HG03139 (cell line): Measurements from ENCODE around the gene TFPI.
"Not testable (repeated sequence)": the region's sequence is repeated elsewhere in the genome, so short reads cannot be mapped to it uniquely, and the experiment has no call there.

Source experiments
- ATAC-seq: cut with Tn5 transposase; IDR thresholded peaks from one replicate; pipeline ENCODE4 v1.9.1; 2021; ENCODE audit not compliant: unreplicated experiment

TFPI gene

DNA sequence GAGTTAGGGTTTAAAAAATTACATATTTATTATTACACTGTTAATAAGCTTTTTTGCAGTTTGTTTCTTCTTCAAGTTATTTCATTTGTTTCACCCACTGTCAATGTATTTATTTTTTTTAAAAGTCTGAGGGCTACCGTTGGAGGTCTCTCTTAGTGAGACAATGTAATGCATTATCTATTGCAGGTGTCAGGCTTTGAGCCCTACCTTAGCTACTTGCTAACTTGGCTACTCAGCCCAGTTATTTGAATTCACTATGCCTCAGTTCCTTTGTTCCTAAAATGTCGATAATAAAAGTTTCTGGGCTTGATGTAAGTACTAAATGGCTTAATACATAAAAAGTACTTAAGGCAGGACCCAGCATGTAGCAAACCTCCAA is 458 bp upstream of the TFPI start:
- ATAC-seq: no peak

DNA sequence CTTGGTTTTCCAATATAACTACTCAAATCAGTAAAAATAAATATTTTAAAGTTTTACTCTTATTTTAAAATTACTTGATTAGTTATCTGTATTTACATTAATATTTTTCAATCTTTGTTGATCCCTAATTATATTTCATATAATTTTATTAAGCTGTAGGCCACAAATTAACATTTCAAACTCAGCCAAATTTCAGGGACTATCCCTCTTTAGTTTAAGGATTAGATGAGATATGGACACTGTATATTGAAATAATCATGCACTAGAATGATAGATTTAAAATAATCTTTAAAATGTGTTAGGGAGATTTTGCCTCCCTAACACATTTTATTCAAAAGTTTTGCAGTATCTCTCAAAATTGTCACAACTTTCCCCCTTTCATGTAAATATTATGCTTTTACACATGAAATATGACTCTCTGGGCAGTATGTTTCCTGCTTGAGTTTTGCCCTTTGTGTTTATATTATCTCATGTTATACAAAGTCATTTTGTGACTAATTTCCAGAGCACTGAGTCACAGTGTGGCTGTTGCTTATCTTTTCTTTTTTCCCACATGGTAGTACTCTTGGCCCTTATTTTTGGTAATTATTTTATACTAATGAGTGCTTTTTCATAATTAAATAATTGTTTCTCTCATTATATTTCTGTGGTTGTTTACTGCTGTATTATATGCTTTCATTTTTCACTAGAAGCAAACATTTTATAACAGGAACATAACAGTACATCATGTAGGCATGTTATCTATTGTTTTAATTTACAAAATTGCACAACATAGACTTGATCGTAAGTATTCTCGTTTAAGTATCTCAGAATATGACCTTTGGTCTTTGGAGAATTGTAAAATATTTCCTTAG is 1.2 kb downstream of the TFPI start:
- ATAC-seq: no peak

GRCh38 chr2:187552381-187552780 is 1.9 kb downstream of the TFPI start:
- no peak for ATAC-seq

- ATAC-seq: no peak
Observed at GRCh38 chr2:187550857-187551256, 3.4 kb downstream of the TFPI start.

DNA sequence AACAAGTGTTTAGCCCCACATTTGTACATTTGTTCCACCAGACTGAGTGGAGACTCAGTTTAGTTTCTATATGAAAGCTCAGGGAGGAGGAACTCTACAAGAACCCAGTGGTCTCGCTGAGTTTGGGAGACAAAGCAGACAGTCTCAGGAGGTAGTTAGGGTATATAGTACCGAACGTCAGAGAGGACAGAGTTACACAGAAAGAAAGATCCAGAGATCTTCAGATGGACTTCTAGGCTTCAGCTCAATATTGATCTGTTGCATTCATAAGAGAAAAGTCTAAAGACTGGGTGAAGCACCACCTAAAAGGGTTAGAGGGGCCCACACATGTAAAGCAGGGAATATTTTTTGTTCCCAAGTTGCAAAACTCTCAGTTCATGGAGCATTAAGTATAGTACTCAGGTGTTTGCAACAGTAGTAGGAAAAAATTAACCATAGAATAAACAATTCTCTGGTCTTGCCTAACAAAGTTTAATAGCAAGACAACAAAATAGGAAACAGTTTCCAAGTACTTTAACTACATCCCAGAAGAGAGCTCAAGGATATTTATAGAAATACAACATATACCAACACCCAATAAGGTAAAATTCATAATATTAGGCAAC is 4.2 kb downstream of the TFPI start:
- no peak for ATAC-seq

- no peak for ATAC-seq
Observed at GRCh38 chr2:187549193-187549592, 5.0 kb downstream of the TFPI start.

GRCh38 chr2:187548656-187549055 is 5.6 kb downstream of the TFPI start:
- no peak for ATAC-seq

DNA sequence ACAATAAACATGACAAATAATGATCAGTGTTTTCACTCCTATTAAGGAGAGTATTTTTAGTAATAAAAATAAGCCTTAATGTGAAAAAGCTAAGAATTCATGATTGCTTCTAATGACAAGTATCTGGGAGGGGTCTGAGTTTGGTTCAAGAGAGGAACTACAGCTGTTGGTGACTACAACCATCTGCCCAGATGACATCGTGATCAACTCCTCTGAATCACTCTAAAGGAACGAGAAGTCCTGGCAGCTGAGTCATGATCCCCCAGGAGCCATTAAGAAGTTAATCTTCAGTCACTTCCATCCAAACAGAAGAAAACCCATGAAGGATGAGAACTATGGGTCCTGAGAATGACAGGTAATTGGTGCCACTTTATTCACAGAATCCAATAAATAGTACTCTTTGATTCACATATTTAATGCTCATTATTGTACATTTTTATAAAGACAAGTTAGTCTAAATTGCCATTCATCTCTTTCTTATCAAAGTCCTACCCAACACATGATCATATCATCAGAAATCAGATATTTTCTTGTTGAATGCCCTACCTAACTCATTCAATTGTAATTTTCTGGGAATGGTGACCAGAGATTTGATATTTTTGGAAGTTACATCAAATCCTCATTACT is 6.8 kb downstream of the TFPI start:
- ATAC-seq: no peak

- ATAC-seq: no peak
Observed at GRCh38 chr2:187546762-187547333, 7.4 kb downstream of the TFPI start.

DNA sequence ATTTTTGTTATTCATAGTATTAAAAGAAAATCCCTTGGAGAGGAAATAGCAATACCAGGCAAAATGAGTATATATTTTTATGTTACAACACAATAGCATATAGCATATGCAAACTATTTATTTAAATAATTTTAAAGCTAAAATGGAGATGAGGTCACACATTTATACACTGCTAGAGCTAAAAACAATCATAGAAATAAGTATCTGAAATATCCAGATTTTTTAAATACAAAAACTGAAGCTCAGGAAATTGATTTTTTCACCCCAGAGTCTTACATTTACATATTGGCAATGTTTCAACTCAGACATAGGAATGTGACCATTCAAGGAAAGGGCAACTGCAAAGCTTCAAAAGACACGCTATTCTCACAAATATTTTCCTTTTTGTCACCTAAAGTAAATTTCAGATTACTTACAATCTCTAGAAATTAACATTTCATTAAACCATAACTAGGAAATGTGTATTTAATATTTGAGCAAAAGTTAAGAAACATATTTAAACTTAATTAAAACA is 8.9 kb downstream of the TFPI start:
- ATAC-seq: no peak

DNA sequence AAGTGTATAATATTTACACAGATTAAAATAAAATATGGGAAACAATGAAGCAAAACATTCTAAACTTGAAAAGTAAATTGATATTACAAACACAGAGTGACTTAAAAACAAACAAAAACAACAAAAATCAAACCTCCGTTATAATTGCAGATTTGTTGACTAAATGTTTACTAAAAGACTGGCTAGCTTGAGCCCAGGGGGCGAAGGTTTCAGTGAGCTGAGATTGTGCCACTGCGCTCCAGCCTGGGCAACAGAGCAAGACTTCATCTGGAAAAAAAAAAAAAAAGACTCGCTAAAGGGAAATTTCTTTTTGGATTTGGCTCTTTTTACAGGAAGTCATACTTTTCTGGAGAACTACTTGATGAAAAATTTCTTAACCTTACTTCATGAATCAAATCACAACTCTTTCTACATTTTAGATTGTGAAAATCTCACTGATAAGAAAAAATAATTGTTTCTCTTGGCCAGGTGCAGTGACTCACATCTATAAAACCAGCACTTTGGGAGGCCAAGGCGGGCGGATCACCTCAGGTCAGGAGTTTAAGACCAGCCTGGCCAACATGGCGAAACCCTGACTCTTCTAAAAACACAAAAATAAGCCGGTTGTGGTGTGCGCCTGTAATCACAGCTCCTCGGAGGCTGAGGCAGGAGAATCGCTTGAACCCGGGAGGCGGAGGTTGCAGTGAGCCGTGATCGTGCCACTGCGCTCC is 9.7 kb downstream of the TFPI start:
- no peak for ATAC-seq

GRCh38 chr2:187543488-187543887 is 10.7 kb downstream of the TFPI start:
- no peak for ATAC-seq

GRCh38 chr2:187542123-187542522 is 12.1 kb downstream of the TFPI start:
- ATAC-seq: no peak

DNA sequence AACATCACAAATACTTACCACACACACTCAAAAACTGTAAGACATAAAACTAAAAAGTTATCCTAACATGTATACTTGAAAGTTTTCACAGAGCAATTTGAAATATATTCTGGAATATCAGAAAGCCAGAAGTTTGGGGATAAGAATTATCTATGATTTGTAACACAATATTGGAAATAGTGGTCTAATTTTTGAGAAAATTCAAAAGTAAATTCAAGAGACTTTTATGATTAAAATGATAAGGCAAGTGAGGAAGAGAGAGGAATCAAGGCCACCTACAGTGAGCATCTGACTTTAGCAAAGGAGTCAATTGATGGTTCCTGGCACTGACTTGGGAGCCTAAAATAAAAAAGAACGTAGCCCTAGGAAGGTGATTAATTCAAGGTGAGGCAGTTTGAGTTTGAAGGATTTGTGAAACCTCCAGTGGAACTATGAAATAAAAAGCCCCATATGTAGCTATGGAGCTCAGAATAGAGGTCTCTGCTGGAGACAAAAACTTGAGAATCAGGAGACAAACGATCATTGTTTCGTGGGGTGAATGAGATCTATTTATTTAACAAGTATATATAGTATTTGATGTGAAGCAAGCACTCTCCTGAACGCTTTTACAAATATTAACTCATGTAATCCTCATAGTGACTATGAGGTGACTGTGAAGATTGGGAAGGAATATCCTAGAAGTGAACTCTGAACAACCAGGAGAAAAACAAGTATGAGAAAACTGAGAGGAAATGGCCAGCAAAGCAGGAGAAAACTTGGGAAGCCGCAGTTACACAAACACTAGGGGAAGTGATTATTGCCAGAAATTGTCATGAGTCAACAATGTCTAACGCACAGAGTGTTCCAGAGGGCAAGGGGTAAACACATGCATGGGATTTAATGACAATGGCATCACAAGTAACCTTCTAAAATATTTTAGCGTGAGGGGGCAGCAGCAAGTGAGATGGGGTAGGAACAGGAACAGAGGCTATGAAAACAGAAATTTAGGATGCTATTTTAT is 12.8 kb downstream of the TFPI start:
- no peak for ATAC-seq

- ATAC-seq: not testable (repeated sequence)
Observed at GRCh38 chr2:187538222-187538621, 16.0 kb downstream of the TFPI start.

DNA sequence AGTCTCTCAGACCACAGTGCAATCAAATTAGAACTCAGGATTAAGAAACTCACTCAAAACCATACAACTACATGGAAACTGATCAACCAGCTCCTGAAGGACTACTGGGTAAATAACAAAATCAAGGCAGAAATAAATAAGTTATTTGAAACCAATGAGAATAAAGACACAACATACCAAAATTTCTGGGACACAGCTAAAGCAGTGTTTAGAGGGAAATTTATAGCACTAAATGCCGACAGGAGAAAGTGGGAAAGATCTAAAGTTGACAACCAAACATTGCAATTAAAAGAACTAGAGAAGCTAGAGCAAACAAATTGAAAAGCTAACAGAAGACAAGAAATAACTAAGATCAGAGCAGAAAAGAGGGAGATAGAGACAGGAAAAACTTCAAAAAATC is 18.9 kb downstream of the TFPI start:
- not testable (repeated sequence) for ATAC-seq

DNA sequence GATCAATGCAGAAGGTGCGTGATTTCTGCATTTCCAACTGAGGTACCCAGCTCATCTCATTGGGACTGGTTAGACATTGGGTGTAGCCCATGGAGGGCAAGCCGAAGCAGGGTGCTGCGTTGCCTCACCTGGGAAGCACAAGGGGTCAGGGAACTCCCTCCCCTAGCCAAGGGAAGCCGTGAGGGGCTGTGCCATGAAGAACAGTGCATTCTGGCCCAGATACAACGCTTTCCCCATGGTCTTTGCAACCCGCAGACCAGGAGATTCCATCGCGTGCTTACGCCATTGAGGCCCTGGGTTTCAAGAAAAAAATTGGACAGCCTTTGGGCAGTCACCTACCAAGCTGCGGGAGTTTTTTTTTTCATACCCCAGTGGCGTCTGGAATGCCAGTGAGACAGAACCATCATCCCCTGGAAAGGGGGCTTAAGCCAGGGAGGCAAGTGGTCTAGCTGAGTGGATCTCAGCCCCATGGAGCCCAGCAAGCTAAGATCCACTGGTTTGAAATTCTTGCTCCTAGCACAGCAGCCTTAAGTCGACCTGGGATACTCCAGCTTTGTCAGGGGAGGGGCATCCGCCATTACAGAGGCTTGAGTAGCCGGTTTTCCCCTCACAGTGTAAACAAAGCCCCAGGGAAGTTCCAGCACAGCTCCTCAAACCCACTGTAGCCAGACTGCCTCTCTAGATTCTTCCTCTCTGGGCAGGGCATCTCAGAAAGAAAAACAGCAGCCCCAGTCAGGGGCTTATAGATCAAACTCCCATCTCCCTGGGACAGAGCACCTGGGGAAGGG is 21.7 kb downstream of the TFPI start:
- no peak for ATAC-seq

GRCh38 chr2:187529977-187530721 is 24.1 kb downstream of the TFPI start:
- no peak for ATAC-seq
